Gastrocnemius medialis (tissue), 4 donors: Measurements from ENCODE around the gene SP4. TPM values are rescaled to one million over a fixed set of nuclear protein-coding genes. Genes with fewer than 3 reads are reported as not detected.
"Not testable (repeated sequence)": the region's sequence is repeated elsewhere in the genome, so short reads cannot be mapped to it uniquely, and the experiment has no call there.

ENCODE experiments used
- ATAC-seq, 2 donors: fragments of 150-250 bp; one replicate each; pipeline ENCODE4 v1.9.1; 2016
- DNase-seq, 2 donors: peaks; one replicate each; pipeline ENCODE4 v3.0.0-alpha.2; 2019
- H3K27ac ChIP-seq, 4 donors: fragments of 200-600 bp; sonication (generic); 1 replicate in 1 of 4; 2 replicates in 3 of 4; pipeline ENCODE4 v1.5.1; 2016 to 2018; ENCODE audit warnings: mild to moderate bottlenecking in 2 of 4, moderate library complexity in 1 of 4
- H3K27me3 ChIP-seq, 3 donors: fragments of 200-600 bp; sonication (generic) in 2 of 3; 1 replicate in 1 of 3; 2 replicates in 2 of 3; pipeline versions ENCODE4 v1.5.1 to v1.6.0; 2016 to 2019; ENCODE audit warnings: mild to moderate bottlenecking in 1 of 3, moderate library complexity in 1 of 3
- H3K36me3 ChIP-seq, 2 donors: fragments of 200-600 bp; sonication (generic) in 1 of 2; one replicate each; pipeline ENCODE4 v1.5.1; 2017 to 2018
- H3K4me1 ChIP-seq, 2 donors: fragments of 200-600 bp; sonication (generic) in 1 of 2; one replicate each; pipeline ENCODE4 v1.5.1; 2016 to 2017; ENCODE audit warnings: mild to moderate bottlenecking in 2 of 2
- H3K4me3 ChIP-seq, 4 donors: fragments of 200-600 bp; sonication (generic) in 3 of 4; 1 replicate in 1 of 4; 2 replicates in 3 of 4; pipeline ENCODE4 v1.5.1; 2016 to 2019; ENCODE audit warnings: mild to moderate bottlenecking in 2 of 4
- H3K9me3 ChIP-seq, 3 donors: fragments of 200-600 bp; sonication (generic) in 2 of 3; 1 replicate in 1 of 3; 2 replicates in 2 of 3; pipeline ENCODE4 v1.5.1; 2016 to 2019
- POLR2A ChIP-seq, 2 donors: fragments of 450-650 bp; IDR thresholded peaks; one replicate each; pipeline ENCODE4 v1.6.1; 2017; ENCODE audit warnings: antibody characterized with exemption in 2 of 2, mild to moderate bottlenecking in 2 of 2, moderate library complexity in 2 of 2
- in situ Hi-C, 4 donors: fragments of 200-750 bp; cut with MboI; loops; one replicate each; pipeline versions ENCODE4 v1.15.0 to v1.8.0; 2017; ENCODE audit warnings: low sequenced_read_pairs in 4 of 4
- intact Hi-C: fragments of 100-400 bp; cut with DNase I; formaldehyde crosslinking; loops from one replicate; pipeline ENCODE4 v1.15.1; 2023; ENCODE audit warnings: low total_unique reads
- total RNA-seq, 4 donors: library from RNA; depleted of rRNA; stranded (reverse); fragments of >200 nt; gene quantifications; one replicate each; pipeline versions ENCODE4 v1.1.0 to v1.2.3, GENCODE V29; 2016
- TF ChIP-seq, protein P1 (sequence below), 5 experiments: fragments of 450-650 bp in 3 of 5; fragments of 200-600 bp in 2 of 5; sonication (generic) in 2 of 5; IDR thresholded peaks in 4 of 5; conservative IDR thresholded peaks in 1 of 5; 1 replicate in 4 of 5; 2 replicates in 1 of 5; pipeline ENCODE4 v1.5.1; 2016 to 2019; ENCODE audit warnings: antibody characterized with exemption in 5 of 5, mild to moderate bottlenecking in 3 of 5, moderate library complexity in 3 of 5

Gene SP4
- total RNA-seq, 4 donors from 2014 or later = 8.0 to 13.9 (median 9.5) TPM

DNA sequence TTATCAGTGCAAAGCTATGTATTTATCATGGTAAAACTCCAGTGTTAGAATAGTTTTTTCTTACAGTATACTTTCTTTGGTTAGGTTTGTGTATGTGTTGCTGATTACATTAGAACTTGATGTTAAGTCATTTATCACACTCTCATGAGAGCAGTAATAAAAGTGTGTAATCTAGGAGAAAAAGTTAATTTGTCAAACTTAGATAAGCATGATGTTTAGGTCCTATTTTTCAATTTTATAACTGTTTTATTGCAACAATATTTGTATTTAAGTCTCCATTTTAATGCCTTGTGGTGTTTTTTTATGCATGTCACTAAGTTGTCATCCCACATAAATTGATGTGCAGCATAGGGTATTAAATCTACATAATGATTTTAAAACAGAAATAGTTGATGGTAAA lies 86.2 kb downstream of the SP4 start:
- intact Hi-C loops = no loop called here
- TF ChIP-seq, protein P1, sequence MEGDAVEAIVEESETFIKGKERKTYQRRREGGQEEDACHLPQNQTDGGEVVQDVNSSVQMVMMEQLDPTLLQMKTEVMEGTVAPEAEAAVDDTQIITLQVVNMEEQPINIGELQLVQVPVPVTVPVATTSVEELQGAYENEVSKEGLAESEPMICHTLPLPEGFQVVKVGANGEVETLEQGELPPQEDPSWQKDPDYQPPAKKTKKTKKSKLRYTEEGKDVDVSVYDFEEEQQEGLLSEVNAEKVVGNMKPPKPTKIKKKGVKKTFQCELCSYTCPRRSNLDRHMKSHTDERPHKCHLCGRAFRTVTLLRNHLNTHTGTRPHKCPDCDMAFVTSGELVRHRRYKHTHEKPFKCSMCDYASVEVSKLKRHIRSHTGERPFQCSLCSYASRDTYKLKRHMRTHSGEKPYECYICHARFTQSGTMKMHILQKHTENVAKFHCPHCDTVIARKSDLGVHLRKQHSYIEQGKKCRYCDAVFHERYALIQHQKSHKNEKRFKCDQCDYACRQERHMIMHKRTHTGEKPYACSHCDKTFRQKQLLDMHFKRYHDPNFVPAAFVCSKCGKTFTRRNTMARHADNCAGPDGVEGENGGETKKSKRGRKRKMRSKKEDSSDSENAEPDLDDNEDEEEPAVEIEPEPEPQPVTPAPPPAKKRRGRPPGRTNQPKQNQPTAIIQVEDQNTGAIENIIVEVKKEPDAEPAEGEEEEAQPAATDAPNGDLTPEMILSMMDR (IDR thresholded peaks at IDR 0.05 in 4 of 5, conservative IDR thresholded peaks at IDR 0.05 in 1 of 5) = no peak
- no peak for TF ChIP-seq POLR2A (IDR thresholded peaks at IDR 0.05)
- Histone ChIP-seq H3K9me3 (no peaks in the 10 kb centered on the region), H3K4me3 (no peak overlapping the region), H3K36me3 (no peaks in the 10 kb centered on the region), H3K27me3 (no peaks in the 10 kb centered on the region), H3K27ac (no peak overlapping the region), H3K4me1 (no peaks in the 10 kb centered on the region)
- in situ Hi-C loops = loop anchor here in 2 of 4 donors (25.0 kb wide), 1 partner anchor 252 kb away; no protein-coding TSS in a partner anchor
- DNase-seq = no peak
- no peak for ATAC-seq

- no peak for TF ChIP-seq POLR2A (IDR thresholded peaks at IDR 0.05)
- TF ChIP-seq, protein P1 (IDR thresholded peaks at IDR 0.05 in 4 of 5, conservative IDR thresholded peaks at IDR 0.05 in 1 of 5) = no peak
- in situ Hi-C loops = loop anchor here in 2 of 4 donors (25.0 kb wide), 1 partner anchor 262 kb away; no protein-coding TSS in a partner anchor
- no peak for ATAC-seq
- H3K9me3 ChIP-seq = no peaks in the 10 kb centered on the region
- DNase-seq = no peak
- no peaks in the 10 kb centered on the region for H3K27me3 ChIP-seq
- H3K4me3 ChIP-seq = no peak overlapping the region
- H3K36me3 ChIP-seq = no peaks in the 10 kb centered on the region
- no peak overlapping the region for H3K27ac ChIP-seq
- H3K4me1 ChIP-seq = no peaks in the 10 kb centered on the region
- intact Hi-C loops = no loop called here
These were observed 96.8 kb downstream of the SP4 start for GRCh38 chr7:21524680-21525079.

DNA sequence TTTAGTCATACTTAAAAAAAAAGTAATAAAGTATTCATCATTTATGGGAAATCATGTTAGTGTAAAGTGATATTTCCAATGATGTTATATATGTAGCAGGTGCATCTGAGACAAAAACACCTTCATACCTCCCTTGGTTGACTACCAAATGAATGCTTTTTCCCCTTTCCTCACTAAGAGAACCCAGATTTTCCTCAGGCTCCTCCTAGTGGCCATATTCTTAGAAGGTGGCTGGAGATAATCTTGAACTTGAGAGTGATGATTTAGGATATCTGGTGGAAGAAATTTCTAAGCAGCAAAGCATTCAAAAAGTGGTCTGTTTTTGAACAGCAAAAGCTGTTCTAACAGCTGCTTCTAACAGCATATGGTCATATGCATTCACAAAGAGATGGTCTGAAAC lies 98.1 kb downstream of the SP4 start:
- Histone ChIP-seq H3K36me3 (no peaks in the 10 kb centered on the region), H3K27ac (no peak overlapping the region), H3K27me3 (no peaks in the 10 kb centered on the region), H3K4me3 (no peak overlapping the region), H3K9me3 (no peaks in the 10 kb centered on the region), H3K4me1 (no peaks in the 10 kb centered on the region)
- intact Hi-C loops = no loop called here
- ATAC-seq (no peak), DNase-seq (no peak)
- in situ Hi-C loops = no loop called here
- no peak for TF ChIP-seq POLR2A (IDR thresholded peaks at IDR 0.05)
- TF ChIP-seq, protein P1 (IDR thresholded peaks at IDR 0.05 in 4 of 5, conservative IDR thresholded peaks at IDR 0.05 in 1 of 5) = no peak

- DNase-seq (no peak), ATAC-seq (no peak)
- Histone ChIP-seq H3K4me3 (no peak overlapping the region), H3K4me1 (no peaks in the 10 kb centered on the region), H3K27me3 (no peaks in the 10 kb centered on the region), H3K9me3 (no peaks in the 10 kb centered on the region), H3K36me3 (no peaks in the 10 kb centered on the region), H3K27ac (no peak overlapping the region)
- intact Hi-C loops = no loop called here
- in situ Hi-C loops = no loop called here
- TF ChIP-seq, protein P1 (IDR thresholded peaks at IDR 0.05 in 4 of 5, conservative IDR thresholded peaks at IDR 0.05 in 1 of 5) = no peak
- no peak for TF ChIP-seq POLR2A (IDR thresholded peaks at IDR 0.05)
These were observed 98.6 kb downstream of the SP4 start for GRCh38 chr7:21526448-21526847.

GRCh38 chr7:21532485-21532884 lies 104.6 kb downstream of the SP4 start:
- DNase-seq, in situ Hi-C loops, H3K4me1 ChIP-seq, H3K4me3 ChIP-seq, H3K36me3 ChIP-seq, H3K27ac ChIP-seq, H3K27me3 ChIP-seq, intact Hi-C loops, ATAC-seq, H3K9me3 ChIP-seq: not testable (repeated sequence)

DNA sequence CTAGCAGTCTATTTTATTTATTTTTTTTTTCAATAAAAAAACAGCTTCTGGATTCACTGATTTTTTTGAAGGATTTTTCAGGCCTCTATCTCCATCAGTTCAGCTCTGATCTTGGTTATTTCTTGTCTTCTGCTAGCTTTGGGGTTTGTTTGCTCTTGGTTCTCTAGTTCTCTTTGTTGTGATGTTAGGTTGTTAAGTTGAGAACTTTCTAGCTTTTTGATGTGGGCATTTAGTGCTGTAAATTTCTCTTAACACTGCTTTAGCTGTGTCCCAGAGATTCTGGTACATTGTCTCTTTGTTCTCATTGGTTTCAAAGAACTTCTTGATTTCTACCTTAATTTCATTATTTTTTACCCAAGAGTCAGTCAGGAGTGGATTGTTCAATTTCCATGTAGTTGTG lies 105.8 kb downstream of the SP4 start:
- ATAC-seq, H3K4me3 ChIP-seq, DNase-seq, H3K36me3 ChIP-seq, in situ Hi-C loops, H3K9me3 ChIP-seq, H3K4me1 ChIP-seq, H3K27me3 ChIP-seq, H3K27ac ChIP-seq, intact Hi-C loops: not testable (repeated sequence)

GRCh38 chr7:21536445-21537118 lies 108.7 kb downstream of the SP4 start:
- H3K27me3 ChIP-seq, in situ Hi-C loops, DNase-seq, H3K4me3 ChIP-seq, H3K36me3 ChIP-seq, H3K27ac ChIP-seq, H3K9me3 ChIP-seq, ATAC-seq, H3K4me1 ChIP-seq, intact Hi-C loops: not testable (repeated sequence)
